ENCODE measurements around the gene CLSTN2.

DNA sequence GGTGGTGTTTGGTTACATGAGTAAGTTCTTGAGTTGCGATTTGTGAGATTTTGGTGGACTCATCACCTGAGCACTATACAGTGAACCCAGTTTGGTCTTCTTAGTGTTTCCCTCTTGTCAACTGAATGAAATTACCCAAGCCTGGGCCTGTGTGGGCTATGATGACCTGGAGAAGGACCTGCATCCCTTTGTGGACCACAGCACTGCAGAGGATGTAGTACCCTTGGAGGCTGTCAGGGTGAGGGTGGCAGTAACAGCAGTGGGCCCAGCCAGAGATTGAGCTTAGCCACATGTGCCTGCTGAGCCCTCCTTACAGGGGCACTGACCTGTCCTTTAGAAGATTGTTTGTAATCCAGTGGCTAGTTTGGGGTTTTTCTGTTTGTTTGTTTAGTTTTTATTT, 492.8 kb downstream of the CLSTN2 start:
- TF ChIP-seq, protein P1, sequence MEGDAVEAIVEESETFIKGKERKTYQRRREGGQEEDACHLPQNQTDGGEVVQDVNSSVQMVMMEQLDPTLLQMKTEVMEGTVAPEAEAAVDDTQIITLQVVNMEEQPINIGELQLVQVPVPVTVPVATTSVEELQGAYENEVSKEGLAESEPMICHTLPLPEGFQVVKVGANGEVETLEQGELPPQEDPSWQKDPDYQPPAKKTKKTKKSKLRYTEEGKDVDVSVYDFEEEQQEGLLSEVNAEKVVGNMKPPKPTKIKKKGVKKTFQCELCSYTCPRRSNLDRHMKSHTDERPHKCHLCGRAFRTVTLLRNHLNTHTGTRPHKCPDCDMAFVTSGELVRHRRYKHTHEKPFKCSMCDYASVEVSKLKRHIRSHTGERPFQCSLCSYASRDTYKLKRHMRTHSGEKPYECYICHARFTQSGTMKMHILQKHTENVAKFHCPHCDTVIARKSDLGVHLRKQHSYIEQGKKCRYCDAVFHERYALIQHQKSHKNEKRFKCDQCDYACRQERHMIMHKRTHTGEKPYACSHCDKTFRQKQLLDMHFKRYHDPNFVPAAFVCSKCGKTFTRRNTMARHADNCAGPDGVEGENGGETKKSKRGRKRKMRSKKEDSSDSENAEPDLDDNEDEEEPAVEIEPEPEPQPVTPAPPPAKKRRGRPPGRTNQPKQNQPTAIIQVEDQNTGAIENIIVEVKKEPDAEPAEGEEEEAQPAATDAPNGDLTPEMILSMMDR (IDR thresholded peaks at IDR 0.05), result no peak
- TF ChIP-seq POLR2A (IDR thresholded peaks at IDR 0.05), result no peak

Measured in prostate gland (tissue), 2 donors.